Left colon (tissue), 2 donors: Measurements from ENCODE around the gene USP5. TPM values are rescaled to one million over a fixed set of nuclear protein-coding genes. Genes with fewer than 3 reads are reported as not detected.
"Not testable (repeated sequence)": the region's sequence is repeated elsewhere in the genome, so short reads cannot be mapped to it uniquely, and the experiment has no call there.

ENCODE experiments used
- ATAC-seq: fragments of 200-7000 bp; cut with Tn5 transposase; one replicate; pipeline ENCODE4 v1.9.1; 2020; ENCODE audit warnings: mild to moderate bottlenecking, moderate library complexity
- DNase-seq, 2 donors: peaks; one replicate each; pipeline ENCODE4 v3.0.0-alpha.2; 2020
- intact Hi-C, 2 donors: fragments of 100-400 bp; cut with DNase I in 1 of 2; cut with micrococcal nuclease in 1 of 2; formaldehyde crosslinking; loops; one replicate each; pipeline versions ENCODE4 v1.11.2 to v1.14.0; 2022; cut with DNase I, micrococcal nuclease
- total RNA-seq, 2 donors: library from RNA; stranded (reverse); fragmentation: NEBNext Ultra II Directional; extraction: Animal tissue kit (Norgen Biotek cat#: 25700); gene quantifications; one replicate each; pipeline ENCODE4 v1.2.1, GENCODE V29; 2021
- donor health status: DM: no; HTN: no; CAD: no.
- donor health status: DM: yes; HTN: yes; CAD: no.

Gene USP5
- total RNA-seq, 2 donors from 2014 or later: 68.5 to 81.4 TPM

DNA sequence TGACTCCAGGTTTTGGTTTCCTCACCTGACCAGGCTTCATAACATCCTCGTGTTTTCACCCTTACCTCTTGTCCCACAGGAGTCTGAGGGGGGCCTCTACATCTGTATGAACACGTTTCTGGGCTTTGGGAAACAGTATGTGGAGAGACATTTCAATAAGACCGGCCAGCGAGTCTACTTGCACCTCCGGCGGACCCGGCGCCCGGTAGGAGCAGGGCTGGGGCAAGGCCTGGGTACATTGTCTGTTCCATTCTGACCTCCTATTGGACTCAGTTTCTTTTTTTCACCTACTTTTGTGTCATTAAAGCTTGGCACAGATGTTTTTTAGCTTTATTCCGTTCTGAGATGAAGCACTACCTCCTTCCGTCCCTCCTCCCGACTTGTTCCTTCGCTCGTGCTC, 3.4 kb downstream of the USP5 start:
- no peak for ATAC-seq
- intact Hi-C loops: no loop called here
- DNase-seq: no peak

DNA sequence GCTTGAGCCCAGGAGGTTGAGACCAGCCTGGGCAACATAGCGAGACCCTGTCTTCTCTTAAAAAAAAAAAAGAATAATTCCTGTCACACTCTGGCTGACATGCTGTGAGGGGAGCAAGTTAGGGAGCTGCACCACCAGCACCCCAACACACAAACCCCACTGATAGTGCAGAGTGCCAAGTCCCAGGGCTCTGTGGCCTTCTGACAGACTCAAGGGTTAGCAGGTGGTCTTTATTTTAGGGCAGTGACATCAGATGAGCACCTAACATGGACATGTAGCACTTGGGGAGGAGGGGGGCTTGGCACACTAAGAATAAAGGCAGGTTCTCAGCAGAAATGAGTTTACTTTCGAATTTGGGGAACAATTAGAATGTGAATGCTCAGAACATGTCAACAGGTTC, 6.8 kb downstream of the USP5 start:
- intact Hi-C loops: no loop called here
- ATAC-seq (no peak), DNase-seq (no peak)

DNA sequence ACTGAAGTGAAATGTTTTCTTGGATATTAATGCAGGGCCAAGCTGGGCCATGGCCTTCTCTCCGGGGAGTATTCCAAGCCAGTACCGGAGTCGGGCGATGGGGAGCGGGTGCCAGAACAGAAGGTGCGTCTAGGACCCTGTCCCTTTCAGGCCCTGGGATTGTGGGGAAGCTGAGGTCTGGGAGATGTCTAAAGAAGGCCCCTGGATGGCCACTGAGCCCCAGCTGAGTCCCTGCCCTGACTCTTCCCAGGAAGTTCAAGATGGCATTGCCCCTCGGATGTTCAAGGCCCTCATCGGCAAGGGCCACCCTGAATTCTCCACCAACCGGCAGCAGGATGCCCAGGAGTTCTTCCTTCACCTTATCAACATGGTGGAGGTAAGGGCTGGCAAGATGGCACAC, 8.2 kb downstream of the USP5 start:
- DNase-seq: no peak
- ATAC-seq: no peak
- intact Hi-C loops: no loop called here

DNA sequence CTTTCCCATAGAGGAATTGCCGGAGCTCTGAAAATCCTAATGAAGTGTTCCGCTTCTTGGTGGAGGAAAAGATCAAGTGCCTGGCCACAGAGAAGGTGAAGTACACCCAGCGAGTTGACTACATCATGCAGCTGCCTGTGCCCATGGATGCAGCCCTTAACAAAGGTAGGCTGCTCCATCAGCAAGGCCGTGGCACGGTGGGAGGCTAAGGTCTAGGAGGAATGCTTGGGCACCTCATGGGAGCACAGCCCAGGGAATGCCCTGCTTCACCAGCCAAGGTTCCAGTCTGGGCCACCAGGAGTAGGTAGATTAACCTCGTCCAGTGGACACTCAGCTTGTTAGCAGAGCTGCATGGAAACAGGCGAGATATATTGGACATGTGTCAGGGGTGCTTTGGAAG, 9.0 kb downstream of the USP5 start:
- intact Hi-C loops: no loop called here
- no peak for DNase-seq
- no peak for ATAC-seq

DNA sequence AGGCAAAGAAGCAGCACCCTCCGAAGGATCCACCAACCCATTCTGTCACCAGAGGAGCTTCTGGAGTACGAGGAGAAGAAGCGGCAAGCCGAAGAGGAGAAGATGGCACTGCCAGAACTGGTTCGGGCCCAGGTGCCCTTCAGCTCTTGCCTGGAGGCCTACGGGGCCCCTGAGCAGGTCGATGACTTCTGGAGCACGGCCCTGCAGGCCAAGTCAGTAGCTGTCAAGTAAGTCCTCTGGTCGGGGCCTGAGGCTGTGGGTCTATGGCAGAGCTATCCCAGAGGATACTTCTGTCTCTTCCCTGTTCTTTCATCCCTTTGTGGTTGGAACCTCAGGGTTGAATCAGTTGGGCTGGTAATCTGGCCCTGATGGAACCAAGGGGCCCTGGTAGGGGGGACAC, 9.4 kb downstream of the USP5 start:
- ATAC-seq: no peak
- intact Hi-C loops: no loop called here
- DNase-seq: no peak

DNA sequence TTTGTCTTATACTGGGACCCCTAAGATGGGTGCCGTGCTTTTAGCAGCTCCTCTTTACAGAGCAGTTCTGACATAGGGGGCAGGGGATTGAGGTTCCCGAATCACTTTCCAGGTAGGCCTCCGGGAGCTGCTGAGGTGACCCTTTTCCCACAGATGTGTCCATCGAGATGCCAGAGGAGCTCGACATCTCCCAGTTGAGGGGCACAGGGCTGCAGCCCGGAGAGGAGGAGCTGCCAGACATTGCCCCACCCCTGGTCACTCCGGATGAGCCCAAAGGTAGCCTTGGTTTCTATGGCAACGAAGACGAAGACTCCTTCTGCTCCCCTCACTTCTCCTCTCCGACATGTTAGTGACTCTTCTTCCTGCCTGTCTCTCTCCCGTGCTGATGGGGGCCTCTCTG, 11.1 kb downstream of the USP5 start:
- ATAC-seq (no peak), DNase-seq (no peak)
- intact Hi-C loops: no loop called here

DNA sequence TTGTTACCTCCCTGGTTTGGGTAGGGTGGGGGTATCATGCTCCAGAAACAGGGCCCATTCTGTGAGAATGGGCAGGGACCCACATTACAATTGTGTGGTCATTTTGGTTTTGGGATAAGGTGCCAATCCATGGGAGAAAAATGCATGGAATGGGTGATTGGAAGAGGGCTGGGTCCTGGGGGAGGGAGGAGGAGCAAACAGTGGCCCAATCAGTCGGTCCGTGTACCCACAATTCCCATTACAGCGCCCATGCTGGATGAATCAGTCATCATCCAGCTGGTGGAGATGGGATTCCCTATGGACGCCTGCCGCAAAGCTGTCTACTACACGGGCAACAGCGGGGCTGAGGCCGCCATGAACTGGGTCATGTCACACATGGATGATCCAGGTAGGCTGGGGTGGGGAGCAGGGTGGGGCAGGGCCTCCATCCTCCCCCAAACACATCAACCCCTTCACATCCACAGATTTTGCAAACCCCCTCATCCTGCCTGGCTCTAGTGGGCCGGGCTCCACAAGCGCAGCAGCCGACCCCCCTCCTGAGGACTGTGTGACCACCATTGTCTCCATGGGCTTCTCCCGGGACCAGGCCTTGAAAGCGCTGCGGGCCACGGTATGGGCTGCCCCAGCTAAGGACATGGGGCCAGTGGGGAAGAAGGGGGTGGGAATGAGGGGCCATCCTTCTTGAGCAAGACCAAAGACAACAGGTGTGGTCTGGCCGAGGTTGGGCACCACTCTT, 11.8 kb downstream of the USP5 start:
- ATAC-seq (no peak), DNase-seq (no peak)
- intact Hi-C loops: no loop called here

DNA sequence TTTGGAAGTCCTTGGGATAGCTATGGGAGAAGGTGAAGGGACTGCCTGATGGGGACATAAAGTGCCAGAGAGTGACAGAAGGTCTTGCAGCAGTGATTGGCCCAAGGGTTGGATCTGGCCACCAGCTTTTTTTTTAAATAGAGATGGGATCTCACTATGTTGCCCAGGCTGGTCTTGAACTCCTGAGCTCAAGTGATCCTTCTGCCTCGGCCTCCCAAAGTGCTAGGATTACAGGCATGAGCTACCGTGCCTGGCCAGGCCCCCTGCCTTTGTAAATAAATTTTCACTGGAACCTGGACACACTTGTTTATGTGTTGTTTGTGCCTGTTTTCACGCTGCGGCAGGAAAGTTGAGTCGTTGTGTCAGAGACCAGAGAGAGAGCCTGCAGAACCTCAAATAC, 13.4 kb downstream of the USP5 start:
- ATAC-seq, intact Hi-C loops, DNase-seq: not testable (repeated sequence)

DNA sequence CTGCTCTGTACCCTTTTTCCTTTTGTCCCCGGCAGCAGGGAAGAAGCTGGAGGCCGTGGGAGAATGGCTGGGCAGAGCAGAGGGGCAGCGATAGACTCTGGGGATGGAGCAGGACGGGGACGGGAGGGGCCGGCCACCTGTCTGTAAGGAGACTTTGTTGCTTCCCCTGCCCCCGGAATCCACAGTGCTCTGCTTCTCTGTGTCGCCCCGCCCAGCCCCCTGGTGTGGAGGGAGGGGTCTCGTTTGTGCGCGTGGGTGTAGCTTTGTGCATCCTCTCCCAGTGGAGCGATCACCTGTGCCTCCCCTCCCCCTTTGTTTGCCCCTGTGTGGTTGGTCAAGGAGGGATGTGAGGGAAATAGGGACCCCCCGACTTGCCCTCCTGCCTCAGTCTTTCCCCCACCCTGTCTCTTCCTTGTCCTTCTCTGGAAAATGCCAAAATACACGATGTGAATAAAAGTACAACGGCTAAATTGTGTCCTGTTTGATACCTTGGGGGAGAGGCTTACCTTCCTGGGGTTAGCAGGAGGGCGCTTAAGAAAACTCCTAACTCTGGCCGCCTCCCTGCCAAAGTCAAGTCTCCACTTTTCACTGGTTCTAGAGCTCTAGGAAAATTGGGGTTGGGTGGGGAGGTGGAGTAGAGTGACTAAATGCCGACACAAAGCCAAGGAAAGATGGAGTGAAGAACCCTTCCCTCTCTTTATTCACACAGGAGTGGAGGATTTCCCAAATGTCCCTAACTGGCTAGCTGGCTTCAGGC, 14.4 kb downstream of the USP5 start:
- DNase-seq: peak in 1 of 2 donors; percentile 29
- intact Hi-C loops: no loop called here
- no peak for ATAC-seq

DNA sequence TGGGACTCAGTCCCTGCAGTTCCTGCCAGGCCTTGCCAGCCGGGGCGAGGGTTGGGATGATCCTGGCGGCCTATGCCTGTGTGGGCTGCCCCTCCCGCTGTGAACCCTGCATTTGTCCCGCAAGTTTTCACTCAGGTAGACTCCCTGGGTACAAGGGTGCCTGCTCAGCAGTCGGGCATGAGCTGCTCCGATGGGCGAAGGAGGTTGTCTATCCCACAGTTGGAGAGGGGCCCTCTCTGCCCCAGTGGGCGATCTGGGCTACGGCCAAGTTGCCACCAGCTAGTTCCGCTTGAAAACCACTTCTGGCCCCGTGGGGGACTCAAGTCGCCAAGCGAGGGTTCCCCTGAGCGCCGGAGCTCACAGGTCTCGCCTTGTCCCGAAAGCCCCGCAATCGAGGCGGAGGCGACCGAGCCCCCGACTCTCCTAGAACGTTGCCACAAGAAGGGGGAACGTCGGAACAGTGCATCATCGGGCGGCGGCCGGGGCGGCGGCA, 15.0 kb downstream of the USP5 start:
- intact Hi-C loops: no loop called here
- no peak for DNase-seq
- peak; percentile 10 for ATAC-seq

DNA sequence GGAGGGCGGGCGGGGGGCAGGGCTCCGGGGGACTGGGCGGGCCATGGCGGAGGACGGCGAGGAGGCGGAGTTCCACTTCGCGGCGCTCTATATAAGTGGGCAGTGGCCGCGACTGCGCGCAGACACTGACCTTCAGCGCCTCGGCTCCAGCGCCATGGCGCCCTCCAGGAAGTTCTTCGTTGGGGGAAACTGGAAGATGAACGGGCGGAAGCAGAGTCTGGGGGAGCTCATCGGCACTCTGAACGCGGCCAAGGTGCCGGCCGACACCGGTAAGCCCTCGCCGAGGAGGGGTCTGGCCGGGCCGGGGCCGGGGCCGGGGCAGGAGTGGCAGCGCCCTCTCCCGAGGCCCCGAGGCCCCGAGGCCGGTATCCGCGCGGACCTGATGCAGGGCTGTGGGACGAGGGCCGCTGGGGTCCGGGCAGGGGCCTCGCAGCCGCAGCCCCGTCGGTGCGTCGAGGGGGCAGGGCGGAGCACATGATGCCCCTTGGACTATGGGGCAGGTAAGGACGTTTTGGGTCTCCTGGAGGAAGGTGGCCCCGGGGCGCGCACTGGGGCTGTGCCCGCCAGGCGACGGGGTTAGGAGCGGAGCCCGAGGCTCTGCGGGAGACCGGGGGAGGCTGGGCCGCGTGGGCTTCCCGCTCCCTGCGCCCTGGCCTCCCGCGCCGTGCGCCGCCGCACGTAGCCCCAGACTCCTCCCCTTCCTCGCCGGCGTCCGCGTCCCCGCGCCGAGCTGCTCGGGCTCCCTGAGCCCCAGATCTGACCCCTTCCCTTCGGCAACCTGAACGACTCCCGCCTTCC, 15.7 kb downstream of the USP5 start, which contains the start of gene TPI1:
TPI1 (plus strand) TSS at position 119 of the 798 bp plus-strand sequence; CDS start at position 155, 36 bp downstream.
- peak; percentile 68 for ATAC-seq
- intact Hi-C loops: no loop called here
- DNase-seq: peak; percentile 87 to 88

DNA sequence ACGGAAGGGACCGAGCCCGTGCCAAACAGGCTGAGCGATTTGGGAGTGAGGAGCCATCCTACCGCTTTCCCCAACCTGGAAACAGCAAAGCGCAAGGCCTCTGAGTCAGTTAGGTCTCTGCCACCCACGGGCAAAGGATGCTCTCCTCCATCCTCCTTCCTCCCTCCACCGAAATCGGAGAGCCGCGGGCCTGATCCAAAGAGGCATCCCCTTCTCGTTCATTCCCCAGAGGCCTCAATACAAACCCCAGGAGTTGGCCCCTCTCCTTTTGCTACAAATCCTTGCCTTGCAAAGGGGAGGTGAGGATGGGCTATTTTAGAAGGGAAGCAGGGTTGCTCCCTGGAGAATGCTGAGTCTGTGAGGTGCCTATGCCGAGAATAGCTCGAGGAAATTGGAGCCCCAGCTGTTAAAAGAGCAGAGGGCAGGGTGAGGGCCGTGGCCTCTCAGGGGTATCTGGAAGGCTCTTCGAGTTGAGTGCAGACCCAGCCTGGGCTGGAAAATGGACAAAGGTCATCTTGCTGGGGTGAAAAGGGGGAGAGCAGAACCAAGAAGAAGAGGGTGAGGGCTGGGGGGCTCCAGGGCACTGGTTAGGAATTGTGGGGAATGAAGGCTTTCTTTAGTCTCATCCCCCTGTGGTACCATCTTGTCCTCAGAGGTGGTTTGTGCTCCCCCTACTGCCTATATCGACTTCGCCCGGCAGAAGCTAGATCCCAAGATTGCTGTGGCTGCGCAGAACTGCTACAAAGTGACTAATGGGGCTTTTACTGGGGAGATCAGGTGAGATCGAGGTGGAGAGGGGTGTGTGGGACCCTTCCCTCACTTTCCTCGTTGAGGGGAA, 16.5 kb downstream of the USP5 start:
- no peak for ATAC-seq
- intact Hi-C loops: no loop called here
- DNase-seq: no peak

DNA sequence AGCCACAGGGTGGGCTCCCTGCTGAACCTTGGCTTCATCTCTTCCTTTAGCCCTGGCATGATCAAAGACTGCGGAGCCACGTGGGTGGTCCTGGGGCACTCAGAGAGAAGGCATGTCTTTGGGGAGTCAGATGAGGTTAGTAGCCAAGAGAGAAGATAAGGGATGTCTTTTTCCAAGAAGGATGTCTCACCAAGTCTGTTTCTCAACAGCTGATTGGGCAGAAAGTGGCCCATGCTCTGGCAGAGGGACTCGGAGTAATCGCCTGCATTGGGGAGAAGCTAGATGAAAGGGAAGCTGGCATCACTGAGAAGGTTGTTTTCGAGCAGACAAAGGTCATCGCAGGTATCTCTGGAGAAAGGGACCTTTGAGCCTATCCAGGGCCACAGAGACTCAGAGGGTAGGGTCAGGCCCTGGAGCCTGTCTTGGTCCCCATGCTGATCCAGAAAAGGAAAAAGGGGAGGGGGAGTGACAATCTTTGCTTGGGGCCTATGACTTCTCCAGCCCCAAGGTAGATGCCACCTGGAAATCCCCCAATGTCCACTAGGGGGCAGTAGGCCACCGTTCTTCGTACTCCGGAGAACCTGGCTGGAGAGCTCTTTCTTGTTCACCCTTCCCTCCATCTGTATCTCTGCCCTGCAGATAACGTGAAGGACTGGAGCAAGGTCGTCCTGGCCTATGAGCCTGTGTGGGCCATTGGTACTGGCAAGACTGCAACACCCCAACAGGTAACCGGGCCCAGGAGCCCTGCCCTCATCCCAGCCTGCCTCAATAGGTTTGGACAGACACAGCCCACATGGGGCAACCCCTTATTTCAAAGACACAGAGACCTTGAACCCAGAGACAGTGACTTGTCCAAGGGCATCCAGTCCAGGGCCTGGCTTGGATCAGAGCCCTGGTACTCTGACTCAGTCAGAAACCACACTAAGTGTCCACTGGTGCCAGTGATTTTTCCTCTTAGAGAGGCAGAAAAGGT, 17.4 kb downstream of the USP5 start:
- intact Hi-C loops: loop anchor here in 1 of 2 donors (5.0 kb wide), 1 partner anchor 98 kb away; no protein-coding TSS in a partner anchor
- peak; percentile 10 for ATAC-seq
- peak; percentile 71 to 87 for DNase-seq

DNA sequence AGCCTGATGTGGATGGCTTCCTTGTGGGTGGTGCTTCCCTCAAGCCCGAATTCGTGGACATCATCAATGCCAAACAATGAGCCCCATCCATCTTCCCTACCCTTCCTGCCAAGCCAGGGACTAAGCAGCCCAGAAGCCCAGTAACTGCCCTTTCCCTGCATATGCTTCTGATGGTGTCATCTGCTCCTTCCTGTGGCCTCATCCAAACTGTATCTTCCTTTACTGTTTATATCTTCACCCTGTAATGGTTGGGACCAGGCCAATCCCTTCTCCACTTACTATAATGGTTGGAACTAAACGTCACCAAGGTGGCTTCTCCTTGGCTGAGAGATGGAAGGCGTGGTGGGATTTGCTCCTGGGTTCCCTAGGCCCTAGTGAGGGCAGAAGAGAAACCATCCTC, 18.4 kb downstream of the USP5 start:
- not testable (repeated sequence) for DNase-seq, ATAC-seq
- intact Hi-C loops: loop anchor here in 1 of 2 donors (5.0 kb wide), 1 partner anchor 97 kb away; no protein-coding TSS in a partner anchor

DNA sequence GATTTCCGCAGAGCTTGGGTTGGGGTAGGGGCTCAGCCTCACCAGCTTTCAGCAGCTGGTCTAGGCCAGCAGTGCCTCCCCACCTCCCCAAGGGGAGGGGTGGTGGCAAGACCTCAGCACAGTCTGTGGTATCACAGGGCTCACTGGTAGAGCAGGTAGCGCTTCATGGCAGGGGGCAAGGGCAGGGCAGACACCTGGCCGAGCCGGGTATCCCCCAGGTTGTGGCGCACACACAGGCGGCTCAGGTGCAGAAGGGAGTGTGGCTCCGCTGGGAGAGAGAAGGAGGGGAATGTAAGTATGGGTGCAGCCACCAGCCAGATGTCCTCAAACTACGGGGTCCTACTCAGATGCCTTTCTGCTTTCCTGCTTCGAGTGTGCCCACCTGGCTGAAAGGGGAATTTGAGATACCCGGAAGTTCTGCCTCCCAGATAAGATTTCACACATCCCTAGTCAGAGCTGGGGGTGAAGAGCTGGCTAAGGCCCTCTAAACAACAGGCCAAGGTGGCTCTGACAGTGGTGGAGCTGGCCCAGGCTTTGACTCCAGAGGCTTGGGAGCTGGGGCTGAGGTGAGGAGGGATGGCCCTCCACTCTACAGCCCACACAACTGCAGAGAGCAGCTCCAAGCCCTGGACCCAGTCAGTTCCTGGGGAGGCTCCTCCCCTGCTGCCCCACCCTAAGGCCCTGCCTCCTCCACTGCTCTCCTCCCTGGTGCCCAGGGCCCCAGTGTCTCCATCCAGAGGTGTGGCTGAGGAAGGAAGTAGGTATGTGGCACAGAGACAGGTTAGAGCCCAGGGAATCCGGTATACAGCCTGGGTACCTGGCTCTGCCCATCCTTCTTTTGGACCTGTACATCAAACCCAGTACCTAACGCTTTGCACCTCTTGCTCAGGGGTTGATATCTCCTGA, 19.4 kb downstream of the USP5 start:
- peak; percentile 56 for ATAC-seq
- intact Hi-C loops: loop anchor here in 1 of 2 donors (5.0 kb wide), 1 partner anchor 96 kb away; no protein-coding TSS in a partner anchor
- peak; percentile 76 to 90 for DNase-seq
